Activated CD8-positive, alpha-beta memory T cell treated with anti-CD3 and anti-CD28 coated beads, Interleukin-2, amount 50 U/mL, for 48 hours (primary cell): Measurements from ENCODE around the gene RPLP2.

Experiments used
- DNase-seq: peaks from one replicate; pipeline ENCODE4 v3.0.0-alpha.2; 2020

Gene RPLP2

DNA sequence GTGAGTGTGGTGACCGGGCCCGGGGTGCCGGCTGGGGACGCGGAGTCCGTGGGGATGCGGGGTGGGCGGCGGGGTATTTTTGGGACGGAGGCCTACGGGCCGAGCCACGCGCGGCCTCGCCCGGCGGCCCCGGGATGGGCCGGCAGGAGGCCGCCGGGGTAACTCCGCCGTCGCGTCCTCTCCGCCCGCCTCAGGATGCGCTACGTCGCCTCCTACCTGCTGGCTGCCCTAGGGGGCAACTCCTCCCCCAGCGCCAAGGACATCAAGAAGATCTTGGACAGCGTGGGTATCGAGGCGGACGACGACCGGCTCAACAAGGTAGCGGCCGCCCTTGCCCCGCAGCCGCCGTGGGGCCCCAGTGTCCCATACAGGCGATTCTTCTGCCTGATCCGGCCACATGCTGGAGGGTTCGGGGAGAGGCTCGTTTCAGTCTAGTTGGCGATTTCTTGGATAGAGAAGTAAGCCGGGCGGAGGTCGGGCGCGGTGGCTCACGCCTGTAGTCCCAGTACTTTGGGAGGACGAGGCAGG, 337 bp downstream of the RPLP2 start:
- peak; percentile 68 for DNase-seq

DNA sequence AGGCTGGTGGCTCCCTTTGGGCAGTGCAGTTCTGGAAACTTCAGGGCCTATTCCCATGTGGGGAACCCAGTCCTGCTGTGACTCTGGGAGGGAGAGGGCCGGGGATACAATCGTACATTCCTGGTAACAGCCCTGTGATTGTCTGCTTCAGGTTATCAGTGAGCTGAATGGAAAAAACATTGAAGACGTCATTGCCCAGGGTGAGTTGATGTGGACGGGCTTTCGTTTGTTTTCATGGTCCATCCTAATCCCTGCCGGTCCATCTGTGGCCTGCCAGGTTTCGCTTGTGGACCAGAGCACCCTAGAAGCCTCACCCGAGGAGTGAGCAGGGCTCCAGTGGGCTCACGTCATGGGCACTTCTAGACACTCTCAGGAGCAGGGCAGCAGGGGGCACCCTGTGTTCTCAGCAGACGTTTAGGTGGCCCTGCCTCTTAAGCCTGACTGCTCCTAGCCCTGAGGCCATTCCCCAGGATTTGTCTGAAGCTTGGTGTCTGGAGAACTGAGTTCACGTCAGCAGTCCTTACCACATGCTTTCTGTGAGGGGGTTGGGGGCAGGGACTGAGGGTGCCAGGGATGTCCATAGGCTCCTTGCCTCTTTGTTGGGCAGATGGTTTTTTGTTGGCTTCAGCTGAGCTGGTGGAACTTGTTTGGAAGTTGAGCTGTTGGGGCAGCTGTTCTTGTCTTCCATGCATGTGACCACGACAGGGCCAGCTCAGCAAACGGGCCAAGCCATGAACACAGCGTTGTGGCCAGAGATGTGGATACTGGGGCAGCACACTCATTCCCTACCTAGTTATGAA, 1.9 kb downstream of the RPLP2 start:
- DNase-seq = peak; percentile 59

DNA sequence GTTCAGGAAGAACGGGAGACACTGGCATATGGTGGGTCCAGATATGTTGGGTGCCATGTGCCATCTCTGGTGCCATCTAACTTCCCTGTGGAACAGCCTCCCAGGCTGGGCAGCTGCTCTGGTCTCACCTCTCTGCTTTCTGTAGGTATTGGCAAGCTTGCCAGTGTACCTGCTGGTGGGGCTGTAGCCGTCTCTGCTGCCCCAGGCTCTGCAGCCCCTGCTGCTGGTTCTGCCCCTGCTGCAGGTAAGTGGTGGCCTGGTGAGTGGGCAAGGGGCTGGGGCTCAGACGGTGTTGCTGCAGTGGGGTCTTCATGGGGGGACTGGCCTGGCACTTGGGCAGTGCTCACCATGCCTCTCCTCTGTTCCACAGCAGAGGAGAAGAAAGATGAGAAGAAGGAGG, 2.6 kb downstream of the RPLP2 start:
- peak; percentile 61 for DNase-seq

DNA sequence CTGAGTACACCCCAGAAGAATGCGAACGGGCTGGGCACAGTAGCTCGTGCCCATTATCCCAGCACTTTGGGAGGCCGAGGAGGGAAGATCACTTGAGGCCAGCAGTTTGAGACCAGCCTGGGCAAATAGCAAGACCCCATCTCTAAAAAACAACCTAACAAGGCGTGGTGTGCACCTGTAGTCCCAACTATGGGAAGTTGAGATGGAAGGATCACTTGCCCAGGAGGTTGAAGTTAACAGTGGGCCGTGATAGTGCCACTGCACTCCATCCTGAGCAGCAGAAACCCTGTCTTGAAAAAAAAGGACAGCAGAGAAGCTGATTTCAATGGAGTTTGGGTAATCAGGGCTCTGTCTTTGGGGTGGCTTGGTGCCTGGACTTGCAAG, 3.3 kb downstream of the RPLP2 start:
- DNase-seq = no peak

DNA sequence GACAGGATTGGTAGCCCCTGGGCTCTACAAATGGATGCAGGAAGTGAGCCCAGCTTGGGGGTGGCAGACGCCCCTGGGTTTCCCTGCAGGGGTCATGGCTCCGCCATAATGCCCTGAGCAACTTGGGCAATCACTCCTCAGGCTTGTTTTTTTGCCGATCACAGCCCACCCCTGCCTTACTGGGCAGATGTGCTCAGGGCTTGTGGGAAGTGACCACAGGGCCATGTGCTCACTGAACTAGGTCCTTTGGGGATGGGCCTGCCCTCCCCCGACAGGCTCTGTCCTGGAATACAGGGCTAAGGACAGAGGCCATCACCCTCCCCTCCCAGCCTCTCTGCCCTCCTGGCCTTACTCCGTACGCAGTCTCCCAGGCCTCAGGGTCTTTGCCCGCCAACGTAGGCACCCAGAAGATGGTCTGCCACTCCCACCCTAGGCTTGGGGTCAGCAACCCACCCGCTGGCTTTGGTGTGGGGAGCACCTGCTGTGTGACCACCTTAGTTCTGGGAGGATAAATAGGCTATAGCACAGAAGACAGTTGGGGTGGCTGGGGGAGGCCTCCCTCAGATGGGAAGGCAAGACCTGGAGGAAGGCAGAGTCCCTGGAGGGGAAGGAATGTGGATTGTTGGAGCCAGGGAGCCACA, 3.8 kb downstream of the RPLP2 start:
- peak; percentile 71 for DNase-seq

DNA sequence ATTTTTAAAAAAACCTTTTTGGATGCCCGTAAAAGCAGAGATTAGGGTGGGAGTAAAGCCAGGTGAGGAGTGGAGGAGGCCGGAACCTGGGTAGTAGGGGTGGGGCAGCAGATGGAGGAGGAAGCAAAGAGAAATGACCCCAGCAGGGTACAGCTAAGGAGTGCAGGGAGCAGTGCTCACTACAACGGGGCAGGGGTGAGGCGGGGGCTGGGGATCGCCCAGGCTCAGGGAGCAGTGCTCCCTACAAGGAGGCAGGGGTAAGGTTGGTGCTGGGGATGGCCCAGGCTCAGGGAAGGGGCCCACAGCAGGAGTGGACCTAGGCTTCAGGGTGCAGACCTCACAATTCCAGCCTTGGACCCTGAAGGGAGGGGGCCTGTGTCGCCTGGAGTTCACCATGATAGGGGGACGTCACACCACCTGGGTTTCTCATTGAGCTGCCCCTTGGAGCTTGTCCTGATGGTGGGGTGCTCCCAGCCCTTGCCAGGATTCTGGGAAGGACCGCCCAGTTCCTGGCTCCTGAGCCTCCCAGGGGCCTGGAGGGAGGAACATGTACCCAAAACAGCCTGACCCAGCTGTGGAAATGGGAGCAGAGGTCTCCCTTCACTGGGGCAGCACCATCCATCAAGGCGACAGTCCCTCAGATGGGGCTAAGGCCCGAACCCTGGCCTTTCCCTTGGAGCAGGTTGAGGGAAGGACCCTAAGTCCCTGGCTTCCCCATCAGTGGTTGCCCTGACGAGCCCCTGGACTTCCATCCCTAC, 6.1 kb downstream of the RPLP2 start:
- DNase-seq = no peak

GRCh38 chr11:816433-816779, 6.6 kb downstream of the RPLP2 start:
- no peak for DNase-seq

GRCh38 chr11:818396-819128, 8.8 kb downstream of the RPLP2 start, which contains the start of gene PNPLA2:
Gene PNPLA2, plus strand, starts transcription at chr11:818914. Its CDS starts 805 bp downstream, at chr11:819719.
- DNase-seq = no peak

- peak; percentile 96 for DNase-seq
Observed at GRCh38 chr11:819129-819931, 9.6 kb downstream of the RPLP2 start.

- DNase-seq = peak; percentile 94
Observed at GRCh38 chr11:819943-820649, 10.3 kb downstream of the RPLP2 start.

GRCh38 chr11:820655-821511, 11.1 kb downstream of the RPLP2 start:
- no peak for DNase-seq

GRCh38 chr11:821512-822371, 12.0 kb downstream of the RPLP2 start:
- no peak for DNase-seq

DNA sequence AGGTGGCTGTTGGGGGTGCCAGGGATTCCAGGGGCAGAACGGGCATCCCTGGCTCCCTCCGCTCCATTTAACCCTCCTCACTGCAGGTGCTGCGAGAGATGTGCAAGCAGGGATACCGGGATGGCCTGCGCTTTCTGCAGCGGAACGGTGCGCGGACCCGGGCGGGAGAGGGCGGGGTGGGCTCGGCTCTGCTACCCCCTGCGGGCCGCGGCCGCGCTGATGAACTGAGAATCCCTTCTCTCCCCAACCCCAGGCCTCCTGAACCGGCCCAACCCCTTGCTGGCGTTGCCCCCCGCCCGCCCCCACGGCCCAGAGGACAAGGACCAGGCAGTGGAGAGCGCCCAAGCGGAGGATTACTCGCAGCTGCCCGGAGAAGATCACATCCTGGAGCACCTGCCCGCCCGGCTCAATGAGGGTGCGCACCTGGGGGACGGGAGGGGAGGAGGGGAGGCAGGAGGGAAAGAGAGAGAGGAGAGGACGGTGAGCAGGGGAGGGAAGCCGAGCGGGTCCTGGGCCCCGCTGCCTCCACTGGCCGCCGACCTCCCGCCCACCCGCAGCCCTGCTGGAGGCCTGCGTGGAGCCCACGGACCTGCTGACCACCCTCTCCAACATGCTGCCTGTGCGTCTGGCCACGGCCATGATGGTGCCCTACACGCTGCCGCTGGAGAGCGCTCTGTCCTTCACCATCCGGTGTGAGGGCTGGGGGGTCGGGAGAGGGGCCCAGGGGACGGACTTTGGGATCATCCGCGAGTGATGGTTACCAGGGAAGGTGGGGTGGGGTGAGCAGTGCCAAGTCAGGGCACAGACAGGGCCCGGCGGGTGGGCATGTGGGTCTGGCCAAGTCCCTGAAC, 13.9 kb downstream of the RPLP2 start:
- no peak for DNase-seq

- DNase-seq = no peak
Observed at GRCh38 chr11:824292-824880, 14.6 kb downstream of the RPLP2 start.

- DNase-seq = no peak
Observed at GRCh38 chr11:824942-825341, 15.2 kb downstream of the RPLP2 start.

DNA sequence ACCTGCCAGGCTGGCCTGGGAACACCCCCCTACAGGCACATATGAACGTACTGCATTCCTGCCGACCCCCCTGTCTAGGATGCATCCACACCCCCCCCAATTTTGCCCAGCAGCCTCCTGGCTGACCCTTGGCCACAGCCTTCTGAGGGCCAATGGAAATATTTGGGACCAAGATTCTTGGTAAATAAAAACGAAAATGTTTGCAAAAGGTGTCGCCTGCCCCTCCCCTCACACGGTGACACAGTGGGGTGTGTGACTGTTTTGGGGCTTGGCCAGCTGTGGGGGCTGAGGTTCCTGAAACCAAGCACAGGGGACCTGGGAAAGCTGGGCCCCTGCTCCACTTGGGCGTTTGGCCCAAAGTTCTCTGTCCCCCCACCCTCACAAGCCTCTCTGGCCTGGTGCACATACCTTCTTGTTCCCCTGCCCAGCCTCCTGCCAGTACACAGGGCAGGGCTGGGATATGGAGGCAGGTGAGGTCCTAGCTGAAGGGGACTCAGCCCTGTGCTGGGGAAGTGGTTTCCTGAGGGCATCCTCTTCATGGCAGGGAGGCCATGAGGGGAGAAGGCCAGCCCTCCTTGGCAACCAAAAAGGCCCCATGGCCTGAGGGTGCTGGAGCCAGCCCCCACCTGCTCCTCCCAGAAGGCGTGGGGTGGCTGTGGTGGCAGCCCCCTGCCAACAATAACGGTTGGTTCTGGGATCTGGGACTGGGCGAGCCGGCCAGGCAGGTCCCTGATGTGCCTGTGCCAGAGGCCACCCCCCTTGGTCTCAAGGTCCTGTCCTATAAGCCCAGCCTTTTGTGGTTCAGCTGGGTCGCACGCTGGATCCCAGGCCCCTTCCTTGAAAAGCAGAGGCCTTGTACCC, 15.8 kb downstream of the RPLP2 start:
- no peak for DNase-seq

DNA sequence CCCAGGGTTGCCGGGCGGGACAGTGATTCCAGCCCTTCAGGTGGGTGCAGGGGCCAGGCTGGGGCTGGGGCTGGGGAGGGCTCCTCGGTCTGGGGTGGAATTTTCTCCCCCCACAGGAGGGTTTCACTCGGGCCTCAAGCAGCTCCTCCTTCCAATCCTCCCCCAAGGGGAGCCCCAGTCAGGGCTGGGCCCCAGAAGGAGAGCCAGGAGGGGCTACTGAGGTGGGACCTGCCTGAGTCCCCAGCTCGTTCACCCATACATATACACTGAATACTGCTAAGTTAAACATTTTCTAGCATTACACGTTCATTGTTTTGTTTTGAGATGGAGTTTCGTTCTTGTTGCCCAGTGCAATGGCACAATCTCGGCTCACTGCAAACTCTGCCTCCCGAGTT, 16.5 kb downstream of the RPLP2 start:
- no peak for DNase-seq
